HepG2 (cell line): ENCODE measurements around the gene CAPZB. TPM values are rescaled to one million over a fixed set of nuclear protein-coding genes. Genes with fewer than 3 reads are reported as not detected.

Source experiments
- ATAC-seq: fragments of 200-7000 bp; cut with Tn5 transposase; 3 replicates; pipeline ENCODE4 v1.9.1; 2020; ENCODE audit warnings: mild to moderate bottlenecking, moderate library complexity
- BruUV-seq: library from RNA; stranded (reverse); fragments of 400-500 nt; replicated peaks from 2 replicates; lab custom pipeline; 2021; lab: Mats Ljungman, UMichigan
- CTCF ChIA-PET: fragments of 300-600 bp; formaldehyde crosslinking; extraction: SDS; loops from one replicate; lab custom pipeline; 2021; ENCODE audit warnings: low total read pairs, inconsistent platforms, low intra/inter-chr PET ratio; lab: Yijun Ruan, JAX
- POLR2A ChIA-PET: fragments of 350-600 bp; sonication (Branson Sonifier 250); formaldehyde crosslinking; loops from one replicate; lab custom pipeline; 2020; ENCODE audit warnings: antibody characterized with exemption, inconsistent platforms; lab: Yijun Ruan, JAX
- DNase-seq: peaks from one replicate; pipeline ENCODE4 v3.0.0-alpha.2; 2015; ENCODE audit warnings: low spot score
- FAIRE-seq: peaks from 3 replicates; lab custom pipeline; 2011; peaks lifted over from hg19 to GRCh38; lab: Jason Lieb, UNC
- H2AFZ ChIP-seq: one replicate; pipeline ENCODE4 v1.6.1; 2011; ENCODE audit warnings: low read length, inconsistent platforms
- H3K27ac ChIP-seq: fragments of 300-600 bp; 3 replicates; pipeline ENCODE4 v1.8.0; 2011; ENCODE audit warnings: mixed run types, mild to moderate bottlenecking, mixed read lengths, low read length, inconsistent platforms; ENCODE audit not compliant: insufficient read depth; ENCODE audit errors: extremely low read length
- H3K27me3 ChIP-seq, 2 experiments: fragments of 200-600 bp in 1 of 2; 2 replicates in 1 of 2; 3 replicates in 1 of 2; pipeline versions ENCODE4 v1.6.0 to v1.8.0; 2011; ENCODE audit warnings: low read length in 2 of 2, mild to moderate bottlenecking in 2 of 2, moderate library complexity in 2 of 2, inconsistent platforms in 1 of 2; ENCODE audit not compliant: insufficient read depth in 2 of 2, control insufficient read depth in 1 of 2
- H3K36me3 ChIP-seq, 2 experiments: fragments of 200-600 bp in 1 of 2; replicated peaks in 1 of 2; 2 replicates in 1 of 2; 3 replicates in 1 of 2; pipeline versions ENCODE4 v1.5.1 to v1.8.0; 2011; ENCODE audit warnings: low read length in 2 of 2, inconsistent platforms in 1 of 2; ENCODE audit not compliant: insufficient read depth in 2 of 2, control insufficient read depth in 1 of 2
- H3K4me1 ChIP-seq: 2 replicates; pipeline ENCODE4 v1.5.1; 2012; ENCODE audit warnings: low read length, inconsistent platforms; ENCODE audit not compliant: insufficient read depth
- H3K4me2 ChIP-seq: 2 replicates; pipeline ENCODE4 v1.6.0; 2011; ENCODE audit warnings: low read depth, low read length, inconsistent platforms
- H3K4me3 ChIP-seq, 3 experiments: fragments of 200-600 bp in 1 of 3; sonication (generic), shearing (Covaris generic) in 1 of 3; replicated peaks in 1 of 3; 2 replicates each; pipeline ENCODE4 v1.5.1; 2011 to 2016; ENCODE audit warnings: low read length in 3 of 3, inconsistent platforms in 2 of 3, low read depth in 2 of 3, mild to moderate bottlenecking in 2 of 3, control low read depth in 1 of 3, mixed read lengths in 1 of 3; ENCODE audit not compliant: insufficient read depth in 1 of 3
- H3K79me2 ChIP-seq: one replicate; pipeline ENCODE4 v1.6.1; 2011; ENCODE audit warnings: low read length, inconsistent platforms; ENCODE audit not compliant: insufficient read depth
- H3K9ac ChIP-seq: 2 replicates; pipeline ENCODE4 v1.6.0; 2011; ENCODE audit warnings: mild to moderate bottlenecking, low read depth, low read length, inconsistent platforms; ENCODE audit not compliant: insufficient read depth
- H3K9me3 ChIP-seq: 2 replicates; pipeline ENCODE4 v1.5.1; 2012; ENCODE audit warnings: mild to moderate bottlenecking, low read length
- H4K20me1 ChIP-seq: 2 replicates; pipeline ENCODE4 v1.6.0; 2011; ENCODE audit warnings: inconsistent platforms, mild to moderate bottlenecking, low read length, moderate library complexity; ENCODE audit not compliant: insufficient read depth
- NCOA5 ChIP-seq: sonication (generic); formaldehyde crosslinking; IDR thresholded peaks from 2 replicates; pipeline ENCODE4 v1.4.0; 2020; ENCODE audit warnings: missing genetic modification reagents
- ZNF281 ChIP-seq: sonication (generic); formaldehyde crosslinking; IDR thresholded peaks from 2 replicates; pipeline ENCODE4 v1.4.0; 2020; ENCODE audit warnings: missing genetic modification reagents, borderline replicate concordance
- WGBS: methylation state at CpG from one replicate; pipeline ENCODE4 v1.1.6; 2017; ENCODE audit warnings: low lambda C conversion rate; 5-methylcytosine and 5-hydroxymethylcytosine counted together
- in situ Hi-C: cut with HindIII; loops from 2 replicates; pipeline ENCODE4 v1.10.0; 2017; ENCODE audit warnings: low pct_unique_long_range_greater_than_20kb; ENCODE audit not compliant: extremely low pct_ligation_motif_present
- intact Hi-C: fragments of 100-400 bp; cut with micrococcal nuclease; formaldehyde crosslinking; loops from one replicate; pipeline ENCODE4 v1.10.0; 2022; ENCODE audit not compliant: unreplicated experiment
- polyA plus RNA-seq, 8 experiments: library from polyadenylated mRNA; depleted of rRNA in 3 of 8; stranded (reverse) in 7 of 8; unstranded in 1 of 8; fragments of >200 nt; fragmentation: Illumina TruSeq in 4 of 8; extraction: Trizol in 4 of 8; gene quantifications; 2 replicates each; pipeline versions ENCODE4 v1.2.1 to v1.2.3, GENCODE V29; 2011 to 2016; ENCODE audit warnings: low read depth in 4 of 8, missing spikeins in 1 of 8, mixed read lengths in 1 of 8; ENCODE audit not compliant: insufficient read depth in 1 of 8
- total RNA-seq, 5 experiments: library from RNA; depleted of rRNA; stranded (reverse); fragments of >200 nt; fragmentation: Illumina TruSeq; extraction: Trizol; gene quantifications; 2 replicates each; pipeline ENCODE4 v1.2.3, GENCODE V29; 2016; ENCODE audit warnings: low read depth in 1 of 5

CAPZB gene
- total and polyA plus RNA-seq, 2 of the 13 experiments (the other 11 are each of a cell fraction or from before 2014, with no cell fraction given) = 58.9 to 76.9 TPM

GRCh38 chr1:19454265-19455146, 30.8 kb downstream of the CAPZB start:
- peaks cover 26% of the 10 kb centered on the region for H3K4me1 ChIP-seq
- intact Hi-C loops = no loop called here
- no peak for ATAC-seq

More at GRCh38 chr1:19454265-19455146, 30.8 kb downstream of the CAPZB start:
- no peak overlapping the region for H3K27ac ChIP-seq
- ChIA-PET CTCF (no interaction called here), POLR2A (no interaction called here)
- H3K9ac ChIP-seq = no peak overlapping the region
- peaks cover 0 to under 1% of the 10 kb centered on the region in 2 experiments; a peak in 1 of 5 replicates for H3K36me3 ChIP-seq
- DNase-seq = no peak
- BruUV-seq = no TSS peak
- H3K9me3 ChIP-seq = no peaks in the 10 kb centered on the region
- no peak for TF ChIP-seq NCOA5 (CRISPR knock-in tag)
- TF ChIP-seq ZNF281 (CRISPR knock-in tag) = no peak
- 82% methylated on average over 11 of the region's 11 CpGs for WGBS
- no peak overlapping the region for H3K4me3 ChIP-seq
- no peaks in the 10 kb centered on the region for H3K27me3 ChIP-seq
- no peak overlapping the region for H2AFZ ChIP-seq
- H3K79me2 ChIP-seq = peaks cover 91% of the 10 kb centered on the region
- peaks cover 27% of the 10 kb centered on the region; the same call in 1 of the 2 replicates for H4K20me1 ChIP-seq
- in situ Hi-C loops = no loop called here
- no peak overlapping the region for H3K4me2 ChIP-seq
- no peak for FAIRE-seq
